ENCODE data around the gene PRTFDC1. TPM values are rescaled to one million over a fixed set of nuclear protein-coding genes. Genes with fewer than 3 reads are reported as not detected.

Gene PRTFDC1
- total and polyA plus RNA-seq, 2 experiments from 2014 or later: 16.0 to 22.0 TPM

- H3K79me2 ChIP-seq (ENCODE audit: insufficient read depth): no peaks in the 10 kb centered on the region
- H3K9me3 ChIP-seq (ENCODE audit: low read depth): no peaks in the 10 kb centered on the region
- H3K27ac ChIP-seq: no peak overlapping the region
- no peak overlapping the region for H2AFZ ChIP-seq
- in situ Hi-C loops (cut with MboI): no loop called here
- H3K4me3 ChIP-seq: no peak overlapping the region
- no peak for DNase-seq
- no peaks in the 10 kb centered on the region for H4K20me1 ChIP-seq (ENCODE audit: insufficient read depth)
- 81 to 96% methylated on average over 1 to 2 of the region's 2 CpGs for WGBS, 2 experiments (ENCODE audit: low coverage in 1 of 2, low lambda C conversion rate in 2 of 2, missing lambda C conversion rate in 2 of 2)
- H3K9me2 ChIP-seq (ENCODE audit: insufficient read depth): no peaks in the 10 kb centered on the region
- H3F3A ChIP-seq (ENCODE audit: insufficient read depth): no peaks in the 10 kb centered on the region
- peaks cover 15% of the 10 kb centered on the region; the same call in 1 of the 2 replicates for H3K4me1 ChIP-seq (ENCODE audit: insufficient read depth)
- no peak overlapping the region for H3K9ac ChIP-seq
- H3K4me2 ChIP-seq (ENCODE audit: unreplicated experiment): no peak overlapping the region
- H3K36me3 ChIP-seq (ENCODE audit: low read depth): no peaks in the 10 kb centered on the region
- TF ChIP-seq EZH2 (IDR thresholded peaks at IDR 0.05; ENCODE audit: insufficient read depth, poor library complexity, severe bottlenecking): no peak
- TF ChIP-seq EZH2phosphoT487 (IDR thresholded peaks at IDR 0.05; ENCODE audit: insufficient read depth, low read depth): no peak
- no peaks in the 10 kb centered on the region for H3K27me3 ChIP-seq (replicated peaks; ENCODE audit: insufficient read depth)
Observed at GRCh38 chr10:24883176-24883575, 69.2 kb downstream of the PRTFDC1 start.

GRCh38 chr10:24882047-24882698 lies 70.2 kb downstream of the PRTFDC1 start:
- peak overlapping the region; percentile 46 for H3K4me2 ChIP-seq (ENCODE audit: unreplicated experiment)
- no peaks in the 10 kb centered on the region for H3K27me3 ChIP-seq (replicated peaks; ENCODE audit: insufficient read depth)
- in situ Hi-C loops (cut with MboI): no loop called here
- no peak for TF ChIP-seq EZH2phosphoT487 (IDR thresholded peaks at IDR 0.05; ENCODE audit: insufficient read depth, low read depth)
- no peak for TF ChIP-seq EZH2 (IDR thresholded peaks at IDR 0.05; ENCODE audit: insufficient read depth, poor library complexity, severe bottlenecking)
- H3K9me2 ChIP-seq (ENCODE audit: insufficient read depth): no peaks in the 10 kb centered on the region
- no peaks in the 10 kb centered on the region for H3K36me3 ChIP-seq (ENCODE audit: low read depth)
- no peak overlapping the region for H2AFZ ChIP-seq
- no peaks in the 10 kb centered on the region for H3K79me2 ChIP-seq (ENCODE audit: insufficient read depth)
- H3K27ac ChIP-seq: no peak overlapping the region
- H3F3A ChIP-seq (ENCODE audit: insufficient read depth): no peaks in the 10 kb centered on the region
- 0 out of 2 replicates have a peak overlapping the region, but pooled peaks have one; percentile 3 for H3K4me3 ChIP-seq
- H3K4me1 ChIP-seq (ENCODE audit: insufficient read depth): peaks cover 15% of the 10 kb centered on the region; the same call in 1 of the 2 replicates
- 62 to 64% methylated on average over 11 of the region's 11 CpGs for WGBS, 2 experiments (ENCODE audit: low coverage in 1 of 2, low lambda C conversion rate in 2 of 2, missing lambda C conversion rate in 2 of 2)
- H3K9me3 ChIP-seq (ENCODE audit: low read depth): no peaks in the 10 kb centered on the region
- H3K9ac ChIP-seq: no peak overlapping the region
- peak; percentile 65 for DNase-seq
- H4K20me1 ChIP-seq (ENCODE audit: insufficient read depth): no peaks in the 10 kb centered on the region

GRCh38 chr10:24879861-24880260 lies 72.5 kb downstream of the PRTFDC1 start:
- Histone ChIP-seq H4K20me1 (ENCODE audit: insufficient read depth) (no peaks in the 10 kb centered on the region), H3K9ac (no peak overlapping the region), H3K27ac (no peak overlapping the region), H3K9me2 (ENCODE audit: insufficient read depth) (no peaks in the 10 kb centered on the region), H2AFZ (no peak overlapping the region), H3K36me3 (ENCODE audit: low read depth) (no peaks in the 10 kb centered on the region), H3K9me3 (ENCODE audit: low read depth) (no peaks in the 10 kb centered on the region), H3K27me3 (replicated peaks; ENCODE audit: insufficient read depth) (no peaks in the 10 kb centered on the region), H3K4me1 (ENCODE audit: insufficient read depth) (peaks cover 15% of the 10 kb centered on the region; the same call in 1 of the 2 replicates), H3K4me2 (ENCODE audit: unreplicated experiment) (no peak overlapping the region), H3K4me3 (no peak overlapping the region), H3F3A (ENCODE audit: insufficient read depth) (no peaks in the 10 kb centered on the region), H3K79me2 (ENCODE audit: insufficient read depth) (no peaks in the 10 kb centered on the region)
- TF ChIP-seq EZH2 (IDR thresholded peaks at IDR 0.05; ENCODE audit: insufficient read depth, poor library complexity, severe bottlenecking) (no peak), EZH2phosphoT487 (IDR thresholded peaks at IDR 0.05; ENCODE audit: insufficient read depth, low read depth) (no peak)
- no peak for DNase-seq
- in situ Hi-C loops (cut with MboI): no loop called here
- WGBS, 2 experiments (ENCODE audit: low coverage in 1 of 2, low lambda C conversion rate in 2 of 2, missing lambda C conversion rate in 2 of 2): 98% methylated on average over 5 of the region's 5 CpGs

- H3K27ac ChIP-seq: no peak overlapping the region
Observed at GRCh38 chr10:24874133-24874532, 78.3 kb downstream of the PRTFDC1 start.

More at GRCh38 chr10:24874133-24874532, 78.3 kb downstream of the PRTFDC1 start:
- Histone ChIP-seq H3K27me3 (replicated peaks; ENCODE audit: insufficient read depth) (no peaks in the 10 kb centered on the region), H3K79me2 (ENCODE audit: insufficient read depth) (no peaks in the 10 kb centered on the region), H3K4me2 (ENCODE audit: unreplicated experiment) (no peak overlapping the region), H3F3A (ENCODE audit: insufficient read depth) (peaks cover 22% of the 10 kb centered on the region), H3K4me1 (ENCODE audit: insufficient read depth) (peaks cover 24% of the 10 kb centered on the region), H3K9me2 (ENCODE audit: insufficient read depth) (no peaks in the 10 kb centered on the region), H4K20me1 (ENCODE audit: insufficient read depth) (no peaks in the 10 kb centered on the region), H3K9me3 (ENCODE audit: low read depth) (no peaks in the 10 kb centered on the region), H2AFZ (no peak overlapping the region), H3K4me3 (no peak overlapping the region), H3K36me3 (ENCODE audit: low read depth) (no peaks in the 10 kb centered on the region), H3K9ac (no peak overlapping the region)
- no peak for TF ChIP-seq EZH2 (IDR thresholded peaks at IDR 0.05; ENCODE audit: insufficient read depth, poor library complexity, severe bottlenecking)
- no peak for TF ChIP-seq EZH2phosphoT487 (IDR thresholded peaks at IDR 0.05; ENCODE audit: insufficient read depth, low read depth)
- no peak for DNase-seq
- in situ Hi-C loops (cut with MboI): no loop called here
